IPS-15b (cell line): ENCODE measurements around the gene CCDC141.
"Not testable (repeated sequence)": the region's sequence is repeated elsewhere in the genome, so short reads cannot be mapped to it uniquely, and the experiment has no call there.

Experiments used
- H3K27me3 ChIP-seq: one replicate; pipeline ENCODE4 v1.6.1; 2013; ENCODE audit warnings: low read length; ENCODE audit not compliant: control insufficient read depth, insufficient read depth
- H3K36me3 ChIP-seq: one replicate; pipeline ENCODE4 v1.6.1; 2013; ENCODE audit warnings: low read length; ENCODE audit not compliant: control insufficient read depth, insufficient read depth
- H3K4me1 ChIP-seq: one replicate; pipeline ENCODE4 v1.6.1; 2013; ENCODE audit warnings: mild to moderate bottlenecking, low read length; ENCODE audit not compliant: control insufficient read depth, insufficient read depth
- H3K4me3 ChIP-seq: one replicate; pipeline ENCODE4 v1.5.1; 2013; ENCODE audit warnings: low read depth, low read length
- H3K9ac ChIP-seq: one replicate; pipeline ENCODE4 v1.6.1; 2013; ENCODE audit warnings: low read depth, mild to moderate bottlenecking, low read length
- H3K9me3 ChIP-seq: one replicate; pipeline ENCODE4 v1.6.1; 2013; ENCODE audit warnings: mild to moderate bottlenecking, low read length; ENCODE audit not compliant: control insufficient read depth, insufficient read depth

Gene CCDC141

DNA sequence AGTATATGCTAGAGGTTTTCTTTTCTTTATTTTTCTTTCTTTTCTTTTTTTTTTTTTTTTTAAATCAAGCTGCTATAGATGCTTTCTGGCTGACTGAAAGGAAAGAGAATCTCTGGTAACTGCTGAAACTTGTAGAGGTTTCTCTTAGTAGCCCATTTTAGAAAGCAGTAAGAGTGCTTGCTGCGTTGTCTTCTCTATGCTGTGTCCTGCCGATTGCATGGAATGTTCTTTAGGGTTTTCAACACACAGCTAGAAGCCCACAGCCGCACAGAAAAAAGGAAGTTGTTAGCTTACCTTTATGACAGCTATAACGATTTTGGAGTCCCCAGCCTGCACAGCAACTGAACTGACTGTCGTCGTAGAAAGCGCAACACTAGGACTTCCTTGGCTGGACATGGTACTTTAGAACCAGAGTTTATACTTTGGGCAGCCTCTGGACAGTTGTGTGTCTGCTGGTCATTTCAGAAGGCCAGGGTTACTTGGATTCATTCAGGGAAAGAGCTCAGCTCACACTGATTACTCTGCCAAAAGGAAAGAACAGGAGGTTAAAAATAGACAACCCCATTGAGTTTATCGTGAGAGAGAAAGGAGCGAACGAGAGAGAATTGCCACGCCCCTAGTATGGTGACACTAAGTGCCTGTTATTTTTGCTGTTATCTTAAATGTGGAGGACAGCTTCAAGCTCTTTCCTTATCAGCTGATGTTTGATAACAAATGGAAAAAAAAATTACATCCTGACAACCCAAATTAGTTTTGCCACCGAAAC, at the start of gene CCDC141:
Gene CCDC141 (minus strand): TSS at position 592 of the 766 bp plus-strand sequence. CDS start 196 bp downstream, at position 396.
- H3K4me3 ChIP-seq = peak within 1 kb of the TSS; percentile 23
- H3K9me3 ChIP-seq = no peaks in the 10 kb centered on the region
- H3K36me3 ChIP-seq = peaks cover 3% of the 10 kb centered on the region
- no peaks in the 10 kb centered on the region for H3K27me3 ChIP-seq
- H3K4me1 ChIP-seq = peaks cover 21% of the 10 kb centered on the region
- H3K9ac ChIP-seq = no peak within 1 kb of the TSS

DNA sequence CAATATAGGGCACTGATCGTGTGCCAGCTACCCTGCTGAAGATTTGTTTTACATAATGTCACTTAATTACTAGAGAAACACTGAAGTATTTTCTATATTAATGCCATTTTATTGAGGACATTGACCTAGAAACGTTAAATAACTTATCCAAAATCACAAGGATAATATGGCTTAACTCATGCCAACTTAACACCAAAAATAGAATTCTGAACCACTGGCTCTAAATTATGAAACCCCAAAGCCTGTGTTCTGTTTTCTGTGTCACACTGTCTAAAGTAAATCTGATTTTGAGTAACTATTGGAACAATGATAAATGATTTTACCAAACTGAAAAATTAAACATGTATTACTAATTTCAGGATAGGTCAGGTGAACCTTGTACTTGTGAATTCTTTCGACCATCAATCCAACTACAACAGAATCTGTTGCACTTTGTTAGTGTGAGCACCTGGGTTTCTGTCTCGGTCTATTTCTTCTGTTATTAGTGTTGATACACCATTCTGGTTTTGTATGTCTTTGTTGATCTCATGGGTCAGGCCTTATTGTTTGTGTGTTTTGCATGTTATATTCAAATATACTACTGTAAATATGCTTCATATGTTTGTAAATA, 48.2 kb upstream of the CCDC141 start:
- no peaks in the 10 kb centered on the region for H3K27me3 ChIP-seq
- no peak overlapping the region for H3K9ac ChIP-seq
- no peaks in the 10 kb centered on the region for H3K9me3 ChIP-seq
- H3K4me1 ChIP-seq = no peaks in the 10 kb centered on the region
- no peak overlapping the region for H3K4me3 ChIP-seq
- H3K36me3 ChIP-seq = no peaks in the 10 kb centered on the region

GRCh38 chr2:179097131-179097530, 47.2 kb upstream of the CCDC141 start:
- H3K27me3 ChIP-seq = no peaks in the 10 kb centered on the region
- no peaks in the 10 kb centered on the region for H3K4me1 ChIP-seq
- no peaks in the 10 kb centered on the region for H3K9me3 ChIP-seq
- H3K4me3 ChIP-seq = no peak overlapping the region
- H3K36me3 ChIP-seq = no peaks in the 10 kb centered on the region
- no peak overlapping the region for H3K9ac ChIP-seq

DNA sequence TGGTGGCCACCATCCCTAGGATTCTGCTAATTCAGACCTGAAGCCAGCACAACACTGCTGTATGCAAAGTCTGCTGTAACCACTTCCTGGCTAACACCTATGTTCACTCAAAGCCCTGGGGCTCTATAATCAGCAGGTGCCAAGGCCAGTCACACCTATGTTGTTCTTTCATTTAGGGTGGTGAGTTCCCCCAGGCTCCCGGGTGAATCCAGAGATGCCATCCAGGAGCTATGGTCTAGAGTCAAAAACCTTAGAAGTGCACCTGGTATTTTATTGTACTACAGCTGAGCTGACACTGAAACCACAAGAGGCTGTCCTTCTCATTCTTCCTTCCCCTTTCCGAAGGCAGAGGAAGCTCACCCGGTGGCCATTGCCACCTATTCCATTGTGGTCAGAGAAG, 46.2 kb upstream of the CCDC141 start:
- Histone ChIP-seq H3K36me3 (no peaks in the 10 kb centered on the region), H3K27me3 (no peaks in the 10 kb centered on the region), H3K4me3 (no peak overlapping the region), H3K9me3 (no peaks in the 10 kb centered on the region), H3K4me1 (no peaks in the 10 kb centered on the region), H3K9ac (no peak overlapping the region)

DNA sequence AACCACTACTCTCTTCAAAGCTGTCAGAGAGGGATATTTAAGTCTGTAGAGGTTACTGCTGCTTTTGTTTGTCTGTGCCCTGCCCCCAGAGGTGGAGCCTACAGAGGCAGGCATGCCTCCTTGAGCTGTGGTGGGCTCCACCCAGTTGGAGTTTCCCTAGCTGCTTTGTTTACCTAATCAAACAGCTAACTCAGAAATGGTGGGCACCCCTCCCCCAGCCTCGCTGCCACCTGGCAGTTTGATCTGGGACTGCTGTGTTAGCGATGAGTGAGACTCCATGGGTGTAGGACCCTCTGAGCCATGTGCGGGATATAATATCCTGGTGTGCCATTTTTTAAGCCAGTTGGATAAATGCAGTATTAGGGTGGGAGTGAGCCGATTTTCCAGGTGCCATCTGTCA, 43.0 kb upstream of the CCDC141 start:
- H3K36me3 ChIP-seq, H3K9me3 ChIP-seq, H3K4me1 ChIP-seq, H3K27me3 ChIP-seq, H3K9ac ChIP-seq, H3K4me3 ChIP-seq: not testable (repeated sequence)

GRCh38 chr2:179082697-179083096, 32.8 kb upstream of the CCDC141 start:
- Histone ChIP-seq H3K9ac (no peak overlapping the region), H3K9me3 (no peaks in the 10 kb centered on the region), H3K36me3 (no peaks in the 10 kb centered on the region), H3K27me3 (no peaks in the 10 kb centered on the region), H3K4me1 (no peaks in the 10 kb centered on the region), H3K4me3 (no peak overlapping the region)

- Histone ChIP-seq H3K36me3 (no peaks in the 10 kb centered on the region), H3K4me1 (no peaks in the 10 kb centered on the region), H3K27me3 (no peaks in the 10 kb centered on the region), H3K4me3 (no peak overlapping the region), H3K9ac (no peak overlapping the region), H3K9me3 (no peaks in the 10 kb centered on the region)
Observed at GRCh38 chr2:179081954-179082353, 32.0 kb upstream of the CCDC141 start.

DNA sequence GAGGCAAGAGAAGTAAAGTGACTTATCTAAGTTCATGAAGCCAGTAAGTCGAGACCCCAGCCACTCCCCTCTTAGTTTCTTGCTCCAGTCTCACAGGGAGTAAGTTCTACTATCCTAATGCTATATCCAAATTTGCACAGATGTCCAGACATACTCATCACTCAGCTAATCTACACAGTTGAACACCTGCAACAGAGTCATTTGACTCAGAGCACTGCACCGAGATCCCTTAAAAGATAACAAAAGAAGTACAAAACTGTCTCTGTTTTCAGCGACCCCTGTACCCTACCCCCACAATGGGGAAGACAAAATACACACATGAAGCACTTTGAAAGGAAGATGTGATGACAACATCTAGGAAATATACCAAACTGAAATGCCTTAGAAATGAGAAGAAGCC, 22.6 kb upstream of the CCDC141 start:
- H3K4me3 ChIP-seq = no peak overlapping the region
- no peaks in the 10 kb centered on the region for H3K27me3 ChIP-seq
- H3K36me3 ChIP-seq = peaks cover under 1% of the 10 kb centered on the region
- no peak overlapping the region for H3K9ac ChIP-seq
- H3K9me3 ChIP-seq = no peaks in the 10 kb centered on the region
- H3K4me1 ChIP-seq = no peaks in the 10 kb centered on the region

- Histone ChIP-seq H3K9me3 (peaks cover 6% of the 10 kb centered on the region), H3K27me3 (no peaks in the 10 kb centered on the region), H3K36me3 (peaks cover 3% of the 10 kb centered on the region), H3K4me1 (no peaks in the 10 kb centered on the region), H3K9ac (no peak overlapping the region), H3K4me3 (no peak overlapping the region)
Observed at GRCh38 chr2:179071810-179072355, 21.9 kb upstream of the CCDC141 start.

- no peak overlapping the region for H3K4me3 ChIP-seq
- no peak overlapping the region for H3K9ac ChIP-seq
- H3K4me1 ChIP-seq = no peaks in the 10 kb centered on the region
- H3K27me3 ChIP-seq = no peaks in the 10 kb centered on the region
- H3K36me3 ChIP-seq = peaks cover 3% of the 10 kb centered on the region
- peaks cover 7% of the 10 kb centered on the region for H3K9me3 ChIP-seq
Observed at GRCh38 chr2:179070895-179071294, 21.0 kb upstream of the CCDC141 start.

GRCh38 chr2:179069685-179070084, 19.7 kb upstream of the CCDC141 start:
- Histone ChIP-seq H3K27me3 (no peaks in the 10 kb centered on the region), H3K4me1 (no peaks in the 10 kb centered on the region)

More at GRCh38 chr2:179069685-179070084, 19.7 kb upstream of the CCDC141 start:
- H3K9ac ChIP-seq = no peak overlapping the region
- peaks cover 3% of the 10 kb centered on the region for H3K36me3 ChIP-seq
- H3K9me3 ChIP-seq = peaks cover 7% of the 10 kb centered on the region
- H3K4me3 ChIP-seq = no peak overlapping the region
